ENCODE measurements around the gene VPS13D.

The VPS13D gene

DNA sequence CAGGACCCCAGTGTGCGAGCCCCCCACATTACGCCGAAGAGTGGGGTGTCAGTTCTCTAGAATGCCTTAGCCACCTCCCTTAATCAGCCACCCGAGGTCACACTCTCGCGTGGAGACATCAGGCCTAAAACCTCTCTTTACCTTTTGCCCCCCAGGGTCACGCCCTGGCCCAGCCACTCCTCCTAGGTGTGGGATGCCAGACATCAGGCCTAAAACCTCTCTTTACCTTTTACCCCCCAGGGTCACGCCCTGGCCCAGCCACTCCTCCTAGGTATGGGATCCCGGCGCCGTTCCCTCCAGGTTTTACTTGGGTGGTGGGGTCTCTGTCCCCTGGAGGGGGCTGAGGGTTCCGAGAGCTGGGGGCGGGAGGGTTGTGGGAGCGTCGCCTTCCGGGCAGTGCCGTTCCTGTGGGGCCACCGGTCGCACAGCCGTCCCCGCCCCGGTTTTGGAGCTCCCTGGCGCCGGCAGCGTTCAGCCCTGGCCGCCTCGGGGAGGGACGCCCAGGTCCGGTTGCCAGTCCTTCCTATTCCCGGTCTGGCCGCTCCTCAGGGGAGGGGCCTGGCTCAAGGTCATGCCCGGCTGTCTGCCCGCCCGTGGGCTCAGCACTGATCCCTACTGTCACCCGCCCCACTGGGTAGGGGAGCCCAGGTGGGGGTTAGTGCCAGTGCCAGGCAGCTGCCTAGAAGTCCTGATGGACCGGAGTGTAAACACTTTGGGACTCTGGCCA, 882 bp downstream of the VPS13D start:
- TF ChIP-seq, protein P1, sequence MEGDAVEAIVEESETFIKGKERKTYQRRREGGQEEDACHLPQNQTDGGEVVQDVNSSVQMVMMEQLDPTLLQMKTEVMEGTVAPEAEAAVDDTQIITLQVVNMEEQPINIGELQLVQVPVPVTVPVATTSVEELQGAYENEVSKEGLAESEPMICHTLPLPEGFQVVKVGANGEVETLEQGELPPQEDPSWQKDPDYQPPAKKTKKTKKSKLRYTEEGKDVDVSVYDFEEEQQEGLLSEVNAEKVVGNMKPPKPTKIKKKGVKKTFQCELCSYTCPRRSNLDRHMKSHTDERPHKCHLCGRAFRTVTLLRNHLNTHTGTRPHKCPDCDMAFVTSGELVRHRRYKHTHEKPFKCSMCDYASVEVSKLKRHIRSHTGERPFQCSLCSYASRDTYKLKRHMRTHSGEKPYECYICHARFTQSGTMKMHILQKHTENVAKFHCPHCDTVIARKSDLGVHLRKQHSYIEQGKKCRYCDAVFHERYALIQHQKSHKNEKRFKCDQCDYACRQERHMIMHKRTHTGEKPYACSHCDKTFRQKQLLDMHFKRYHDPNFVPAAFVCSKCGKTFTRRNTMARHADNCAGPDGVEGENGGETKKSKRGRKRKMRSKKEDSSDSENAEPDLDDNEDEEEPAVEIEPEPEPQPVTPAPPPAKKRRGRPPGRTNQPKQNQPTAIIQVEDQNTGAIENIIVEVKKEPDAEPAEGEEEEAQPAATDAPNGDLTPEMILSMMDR (IDR thresholded peaks at IDR 0.05; ENCODE audit: control insufficient read depth, extremely low read depth, insufficient read depth) = no peak
- peak; percentile 44 for DNase-seq (ENCODE audit: low read depth)
- H3K4me3 ChIP-seq (ENCODE audit: low read depth, low read length) = peak overlapping the region; percentile 97

DNA sequence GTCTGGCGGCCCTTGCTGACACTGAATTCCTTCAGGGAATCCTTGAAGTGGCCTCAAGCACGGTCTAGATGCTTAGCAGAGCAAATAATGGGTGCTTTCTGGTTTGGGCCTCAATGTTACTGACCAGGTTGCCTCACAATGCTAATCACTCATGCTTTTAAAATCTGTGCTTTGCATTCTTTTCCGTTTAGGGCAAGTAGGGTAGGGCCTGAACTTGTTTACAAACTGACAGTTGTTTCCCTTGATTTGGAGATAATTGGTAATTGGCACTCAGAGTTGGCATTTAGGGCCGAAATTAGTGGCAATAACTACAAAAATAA, 1.4 kb downstream of the VPS13D start:
- TF ChIP-seq, protein P1 (IDR thresholded peaks at IDR 0.05; ENCODE audit: control insufficient read depth, extremely low read depth, insufficient read depth) = no peak
- DNase-seq (ENCODE audit: low read depth) = no peak
- H3K4me3 ChIP-seq (ENCODE audit: low read depth, low read length) = peak overlapping the region; percentile 97

DNA sequence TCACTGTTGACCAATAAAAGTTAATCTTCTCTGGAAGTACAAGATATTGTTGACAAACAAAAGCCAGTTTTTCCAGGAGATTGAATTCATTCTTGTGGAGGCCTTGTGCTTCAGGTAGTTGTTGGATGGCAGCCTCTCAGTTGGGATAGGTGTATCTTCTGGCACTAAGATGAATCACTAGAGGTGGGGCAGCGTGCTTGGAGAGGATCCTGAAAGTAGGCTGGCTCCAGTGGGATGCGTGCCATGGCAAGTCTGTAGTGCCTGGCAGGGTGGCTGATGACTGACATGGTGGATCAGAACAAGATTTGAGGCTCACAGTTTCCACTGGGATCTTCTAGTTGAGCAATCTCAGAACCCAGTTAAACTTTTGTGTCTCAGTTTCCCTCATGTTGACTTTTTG, 2.4 kb downstream of the VPS13D start:
- DNase-seq (ENCODE audit: low read depth) = peak; percentile 91
- no peak overlapping the region for H3K4me3 ChIP-seq (ENCODE audit: low read depth, low read length)
- TF ChIP-seq, protein P1 (IDR thresholded peaks at IDR 0.05; ENCODE audit: control insufficient read depth, extremely low read depth, insufficient read depth) = no peak

DNA sequence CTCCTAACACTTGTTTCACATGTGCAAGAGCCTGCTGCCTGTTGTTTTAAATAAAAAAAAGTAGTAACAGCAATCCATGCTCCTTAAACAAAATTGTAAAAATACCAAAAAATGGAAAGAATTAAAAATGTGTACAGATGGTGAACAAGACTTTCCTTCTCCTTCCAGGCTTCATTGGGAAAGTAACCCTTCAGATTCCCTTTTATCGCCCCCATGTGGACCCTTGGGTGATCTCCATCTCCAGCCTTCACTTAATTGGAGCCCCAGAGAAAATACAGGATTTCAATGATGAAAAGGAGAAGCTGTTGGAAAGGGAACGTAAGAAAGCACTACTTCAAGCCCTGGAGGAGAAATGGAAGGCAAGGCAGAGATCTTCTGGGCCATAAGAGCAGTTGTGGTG, 14.2 kb downstream of the VPS13D start:
- no peak overlapping the region for H3K4me3 ChIP-seq (ENCODE audit: low read depth, low read length)
- DNase-seq (ENCODE audit: low read depth) = no peak
- TF ChIP-seq, protein P1 (IDR thresholded peaks at IDR 0.05; ENCODE audit: control insufficient read depth, extremely low read depth, insufficient read depth) = no peak

DNA sequence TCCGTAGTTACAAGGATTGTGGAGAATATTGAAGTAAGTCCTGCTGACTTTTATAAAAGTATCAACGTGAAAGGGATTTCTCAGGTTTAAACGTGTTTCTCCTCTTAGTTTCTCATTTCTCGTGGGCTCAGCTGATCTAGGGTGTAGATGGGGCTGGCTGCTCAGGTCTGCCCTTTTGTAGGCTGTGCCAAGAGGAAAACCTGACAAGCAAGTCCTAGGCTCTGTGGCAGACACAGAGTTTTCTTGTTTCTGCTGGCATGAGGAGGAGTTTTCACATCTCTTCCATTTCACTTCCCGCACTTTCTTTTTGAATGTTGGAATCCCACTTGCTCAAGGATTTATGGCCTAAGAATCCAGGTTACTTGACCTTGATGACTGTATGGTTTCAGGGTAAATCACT, 14.8 kb downstream of the VPS13D start:
- H3K4me3 ChIP-seq (ENCODE audit: low read depth, low read length) = no peak overlapping the region
- TF ChIP-seq, protein P1 (IDR thresholded peaks at IDR 0.05; ENCODE audit: control insufficient read depth, extremely low read depth, insufficient read depth) = no peak
- DNase-seq (ENCODE audit: low read depth) = peak; percentile 67

DNA sequence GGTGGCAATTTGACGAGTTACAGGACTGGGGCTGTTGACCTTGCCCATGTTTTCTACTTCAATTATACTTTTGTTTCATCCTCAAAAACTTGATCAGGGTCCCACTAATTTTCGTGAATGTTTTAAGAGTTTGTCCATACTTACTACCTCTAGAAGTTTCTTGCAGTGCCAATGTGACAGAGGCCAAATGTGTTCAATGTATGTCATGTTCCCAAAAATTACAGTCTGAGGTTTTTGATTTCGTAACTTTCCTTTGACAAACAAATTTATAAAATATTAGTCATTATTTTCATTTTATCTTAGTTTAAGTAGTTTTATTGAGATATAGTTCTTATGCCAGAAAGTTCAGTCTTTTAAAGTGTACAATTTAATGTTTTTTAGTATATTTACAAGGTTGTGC, 15.3 kb downstream of the VPS13D start:
- DNase-seq (ENCODE audit: low read depth) = no peak
- TF ChIP-seq, protein P1 (IDR thresholded peaks at IDR 0.05; ENCODE audit: control insufficient read depth, extremely low read depth, insufficient read depth) = no peak
- H3K4me3 ChIP-seq (ENCODE audit: low read depth, low read length) = no peak overlapping the region

DNA sequence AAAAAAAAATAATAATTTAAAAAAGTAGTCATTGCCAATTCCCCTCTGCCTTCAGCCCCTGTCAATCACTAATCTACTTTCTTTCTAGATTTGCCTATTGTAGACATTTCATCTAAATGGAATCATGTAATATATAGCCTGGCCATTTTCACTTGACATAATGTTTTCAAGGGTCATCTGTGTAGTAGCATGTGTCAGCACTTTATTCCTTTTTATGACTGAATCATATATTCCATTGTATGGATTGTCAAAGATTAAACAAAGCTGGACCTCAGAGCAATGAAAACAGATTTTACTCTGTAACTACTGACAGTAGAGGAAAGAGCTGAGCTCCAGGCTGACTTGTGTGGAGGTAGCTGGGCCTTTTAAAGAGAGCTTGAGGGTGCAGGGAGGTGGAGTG, 15.9 kb downstream of the VPS13D start:
- DNase-seq (ENCODE audit: low read depth) = no peak
- TF ChIP-seq, protein P1 (IDR thresholded peaks at IDR 0.05; ENCODE audit: control insufficient read depth, extremely low read depth, insufficient read depth) = no peak
- H3K4me3 ChIP-seq (ENCODE audit: low read depth, low read length) = no peak overlapping the region

All from LNCaP clone FGC (cell line).